LNCaP clone FGC (cell line): ENCODE results near the gene BHMT.

ENCODE experiments used
- DNase-seq: peaks from one replicate; pipeline ENCODE4 v3.0.0-alpha.2; 2011; ENCODE audit warnings: low read depth
- H3K4me3 ChIP-seq: 2 replicates; pipeline ENCODE4 v1.5.1; 2011; ENCODE audit warnings: mild to moderate bottlenecking, low read depth, low read length, control low read depth
- TF ChIP-seq, protein P1 (sequence below): IDR thresholded peaks from 2 replicates; pipeline ENCODE4 v1.5.1; 2012; ENCODE audit warnings: mild to moderate bottlenecking; ENCODE audit not compliant: control insufficient read depth, insufficient read depth; ENCODE audit errors: extremely low read depth

Gene BHMT

DNA sequence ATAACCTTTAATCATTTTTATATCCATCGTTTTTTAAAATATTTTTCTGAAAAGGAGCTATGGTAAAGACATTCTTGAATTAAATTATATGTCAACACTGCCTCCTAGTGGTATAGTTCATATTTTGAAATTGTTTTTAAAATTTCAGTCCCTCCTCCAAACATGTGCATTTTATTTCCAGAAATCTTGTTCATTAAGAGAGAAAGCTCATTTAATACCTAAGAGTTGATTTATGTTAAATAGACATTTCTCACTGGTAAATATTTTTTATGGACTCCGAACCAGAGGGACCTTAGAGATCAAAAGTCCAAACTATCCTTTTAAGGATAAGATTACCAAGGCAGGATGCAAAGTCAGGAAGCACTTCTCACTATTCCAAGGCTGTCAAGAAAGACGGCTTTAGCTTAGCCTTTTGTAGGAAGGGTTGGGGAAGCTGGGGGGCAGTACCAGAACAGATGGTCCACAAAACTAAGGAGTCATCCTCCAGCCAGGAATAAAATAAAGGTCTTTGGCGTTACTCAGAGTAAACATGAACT lies 21.6 kb downstream of the BHMT start:
- peak overlapping the region; percentile 32 for H3K4me3 ChIP-seq
- TF ChIP-seq, protein P1, sequence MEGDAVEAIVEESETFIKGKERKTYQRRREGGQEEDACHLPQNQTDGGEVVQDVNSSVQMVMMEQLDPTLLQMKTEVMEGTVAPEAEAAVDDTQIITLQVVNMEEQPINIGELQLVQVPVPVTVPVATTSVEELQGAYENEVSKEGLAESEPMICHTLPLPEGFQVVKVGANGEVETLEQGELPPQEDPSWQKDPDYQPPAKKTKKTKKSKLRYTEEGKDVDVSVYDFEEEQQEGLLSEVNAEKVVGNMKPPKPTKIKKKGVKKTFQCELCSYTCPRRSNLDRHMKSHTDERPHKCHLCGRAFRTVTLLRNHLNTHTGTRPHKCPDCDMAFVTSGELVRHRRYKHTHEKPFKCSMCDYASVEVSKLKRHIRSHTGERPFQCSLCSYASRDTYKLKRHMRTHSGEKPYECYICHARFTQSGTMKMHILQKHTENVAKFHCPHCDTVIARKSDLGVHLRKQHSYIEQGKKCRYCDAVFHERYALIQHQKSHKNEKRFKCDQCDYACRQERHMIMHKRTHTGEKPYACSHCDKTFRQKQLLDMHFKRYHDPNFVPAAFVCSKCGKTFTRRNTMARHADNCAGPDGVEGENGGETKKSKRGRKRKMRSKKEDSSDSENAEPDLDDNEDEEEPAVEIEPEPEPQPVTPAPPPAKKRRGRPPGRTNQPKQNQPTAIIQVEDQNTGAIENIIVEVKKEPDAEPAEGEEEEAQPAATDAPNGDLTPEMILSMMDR = peak; percentile 49
- DNase-seq = peak; percentile 23

DNA sequence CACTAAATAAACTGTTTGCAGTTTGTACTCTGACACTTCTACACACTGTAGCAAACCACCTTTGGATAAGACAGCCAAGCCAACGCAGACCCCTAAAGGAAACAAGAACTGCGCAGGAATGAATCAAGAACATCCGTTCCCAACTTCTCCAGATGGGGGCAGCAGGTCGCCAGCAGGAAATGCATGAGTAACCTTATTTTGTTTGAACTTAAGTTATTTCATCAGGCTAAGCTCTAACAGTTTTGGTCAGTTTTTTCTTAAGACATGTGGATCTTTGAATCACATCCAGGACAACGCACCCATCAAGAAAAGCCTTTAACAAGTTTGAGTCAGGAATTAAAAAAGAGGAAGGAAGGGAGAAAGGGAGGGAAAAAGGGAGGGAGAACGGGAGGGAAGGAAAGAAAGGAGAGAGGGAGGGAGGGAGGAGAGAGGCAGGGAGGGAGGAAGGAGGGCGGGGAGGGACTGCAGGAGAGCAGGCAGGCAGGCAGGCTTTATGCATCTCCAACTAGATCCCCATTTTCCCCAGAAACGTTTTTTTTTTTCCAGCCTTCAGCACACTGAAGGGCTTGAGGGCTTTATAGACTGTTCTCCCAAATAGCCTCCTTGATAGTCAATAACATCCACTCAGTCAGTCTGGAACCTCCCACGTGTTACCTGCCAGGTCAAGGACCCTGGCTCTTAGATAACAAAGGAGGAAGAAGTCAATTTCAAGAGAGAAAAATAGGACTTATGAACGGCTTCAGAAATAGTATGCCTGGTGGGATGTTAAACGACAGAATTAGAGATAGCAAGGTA lies 22.2 kb downstream of the BHMT start:
- peak overlapping the region; percentile 32 for H3K4me3 ChIP-seq
- DNase-seq = peak; percentile 28
- TF ChIP-seq, protein P1 = peak; percentile 87

DNA sequence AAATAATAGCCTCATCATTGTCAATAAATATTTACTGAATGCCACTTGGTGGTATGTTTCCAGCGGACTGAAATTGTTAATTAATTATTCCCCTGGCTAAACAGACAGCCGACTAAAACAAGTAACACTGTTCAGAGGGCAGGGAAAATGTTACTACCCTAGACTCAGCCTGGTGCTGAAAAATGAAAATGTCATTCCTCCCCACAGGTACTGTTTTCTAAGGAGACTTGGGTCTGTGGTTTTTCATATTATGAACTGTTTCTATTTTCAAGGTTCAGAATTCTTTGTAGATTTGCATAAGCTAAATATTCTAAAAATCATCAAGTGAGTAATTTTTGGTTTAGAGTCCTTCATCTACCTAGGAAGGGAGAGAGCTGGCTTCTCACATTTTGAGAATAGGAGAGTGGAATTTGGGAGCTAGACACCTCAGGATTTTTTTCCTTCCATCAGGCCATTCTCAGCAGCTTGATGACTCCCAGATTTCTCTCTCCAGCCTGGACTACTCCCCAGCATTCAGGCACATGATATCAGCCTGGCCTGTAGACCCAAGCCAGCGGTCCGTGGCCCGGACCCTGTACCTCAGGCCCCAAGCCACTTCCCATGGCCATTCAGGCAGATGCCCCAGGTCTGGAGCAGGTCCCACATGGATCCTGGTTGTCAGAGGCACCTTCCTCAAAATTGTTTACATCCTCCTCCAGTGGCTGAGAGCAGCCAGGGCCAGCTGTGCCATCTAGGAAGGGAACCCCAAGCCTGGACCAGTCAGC lies 24.4 kb downstream of the BHMT start:
- no peak overlapping the region for H3K4me3 ChIP-seq
- DNase-seq = no peak
- TF ChIP-seq, protein P1 = no peak

DNA sequence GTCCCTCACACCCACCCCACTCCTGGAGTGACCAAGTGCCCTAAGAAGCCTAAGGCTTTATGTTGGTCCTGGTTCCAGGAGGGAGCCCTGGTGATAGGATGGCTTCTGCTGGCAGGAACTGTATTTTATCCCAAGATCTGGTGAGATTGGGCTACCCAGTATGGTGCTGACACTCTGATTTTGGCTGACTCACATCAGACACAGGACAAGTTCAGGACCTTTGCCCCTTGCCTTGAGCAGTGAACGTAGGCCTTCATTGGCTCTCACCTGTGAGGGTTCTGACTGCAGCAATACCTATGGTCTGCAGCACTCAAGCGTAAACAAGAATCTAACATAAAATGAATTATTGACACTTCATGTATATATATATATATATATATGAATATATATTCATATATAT lies 25.0 kb downstream of the BHMT start:
- no peak overlapping the region for H3K4me3 ChIP-seq
- TF ChIP-seq, protein P1 = no peak

DNA sequence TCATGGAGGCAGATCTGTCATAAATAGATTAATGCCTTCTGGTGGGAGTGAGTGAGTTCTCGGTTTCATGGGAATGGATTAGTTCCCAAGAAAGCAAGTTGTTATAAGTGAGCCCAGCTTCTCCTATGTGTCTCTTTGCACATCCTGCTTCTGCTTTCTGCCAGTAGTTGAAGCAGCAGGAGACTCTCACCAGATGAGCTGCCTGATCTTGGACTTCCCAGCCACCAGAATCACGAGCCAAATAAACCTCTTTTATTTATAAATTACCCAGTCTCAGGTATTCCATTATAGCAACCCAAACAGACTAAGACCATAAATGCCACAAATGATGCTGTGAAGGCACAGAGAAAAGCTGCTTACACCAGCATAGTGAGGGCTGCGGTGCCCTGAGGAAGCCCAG lies 28.9 kb downstream of the BHMT start:
- no peak for DNase-seq
- TF ChIP-seq, protein P1 = no peak
- no peak overlapping the region for H3K4me3 ChIP-seq

More for the DNA sequence above, 25.0 kb downstream of the BHMT start:
- no peak for DNase-seq

DNA sequence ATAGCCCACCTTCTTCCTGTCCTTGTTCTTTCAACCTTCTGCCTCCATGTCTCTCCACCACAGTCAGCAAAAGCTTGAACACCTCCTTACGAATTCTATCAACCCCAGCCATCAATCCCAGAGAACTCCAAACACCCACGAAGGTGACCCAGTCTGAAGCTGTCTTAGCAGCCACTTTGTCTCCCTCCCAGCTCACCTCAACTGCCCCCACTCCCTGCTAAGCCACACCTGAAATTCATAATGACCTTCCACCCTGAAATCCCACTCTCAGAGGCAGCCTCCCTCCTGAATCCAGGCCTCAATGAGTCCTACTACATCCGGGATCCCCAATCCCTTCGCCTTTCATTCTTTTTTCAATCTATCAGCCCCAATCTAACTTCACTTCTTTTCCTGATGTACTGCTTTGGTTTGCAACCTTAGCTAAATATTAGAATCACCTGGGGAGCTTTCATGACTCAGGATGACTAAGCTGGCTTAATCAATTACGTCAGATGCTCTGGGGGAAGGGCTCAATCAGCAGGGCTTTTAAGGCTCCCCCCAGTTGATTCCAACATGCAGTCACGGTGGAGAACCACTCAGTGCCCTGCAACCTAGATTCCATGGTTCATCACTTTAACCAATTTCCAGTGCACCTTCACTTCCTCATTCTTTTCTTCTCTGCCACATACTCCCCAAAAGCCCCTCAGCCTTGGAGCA lies 32.2 kb downstream of the BHMT start:
- no peak overlapping the region for H3K4me3 ChIP-seq
- DNase-seq = no peak
- TF ChIP-seq, protein P1 = no peak
